ENCODE data around the gene BICDL2. TPM values are rescaled to one million over a fixed set of nuclear protein-coding genes. Genes with fewer than 3 reads are reported as not detected.
A peak's percentile ranks its signal among the peaks of the same experiment; 100 is the strongest.

Gene BICDL2
- polyA plus RNA-seq, 1 donor, result not detected

- no peak for DNase-seq
Measured at GRCh38 chr16:2981899-2982250, 54.9 kb downstream of the BICDL2 start.

- DNase-seq, result no peak
Measured at GRCh38 chr16:2981177-2981898, 55.4 kb downstream of the BICDL2 start.

- peak; percentile 95 for DNase-seq
Measured at GRCh38 chr16:2980227-2981176, 56.2 kb downstream of the BICDL2 start, which contains the start of gene PKMYT1. TSS of gene PKMYT1 (minus strand) at chr16:2980446. CDS start at chr16:2979657, 789 bp downstream.

GRCh38 chr16:2979669-2980226 is 57.0 kb downstream of the BICDL2 start:
- DNase-seq, result no peak

Other genes with a start within 250 kb of the BICDL2 start
- gene PRSS33, start 249.4 kb downstream of the BICDL2 start, polyA plus RNA-seq (ENCODE audit: insufficient read length), result not detected
- gene PRSS41, start 238.5 kb downstream of the BICDL2 start, polyA plus RNA-seq (ENCODE audit: insufficient read length), result not detected
- not detected for gene PRSS21, start 219.7 kb downstream of the BICDL2 start, polyA plus RNA-seq (ENCODE audit: insufficient read length)
- gene ZG16B, start 206.6 kb downstream of the BICDL2 start, polyA plus RNA-seq (ENCODE audit: insufficient read length), result 0.56 TPM
- not detected for gene PRSS22, start 178.8 kb downstream of the BICDL2 start, polyA plus RNA-seq (ENCODE audit: insufficient read length)
- gene FLYWCH2, start 153.7 kb downstream of the BICDL2 start, polyA plus RNA-seq (ENCODE audit: insufficient read length), result 16.1 TPM
- gene FLYWCH1, start 125.0 kb downstream of the BICDL2 start, polyA plus RNA-seq (ENCODE audit: insufficient read length), result 23.7 TPM
- 6.1 TPM for gene KREMEN2, start 72.7 kb downstream of the BICDL2 start, polyA plus RNA-seq (ENCODE audit: insufficient read length)
- gene PAQR4, start 67.6 kb downstream of the BICDL2 start, polyA plus RNA-seq (ENCODE audit: insufficient read length), result 7.0 TPM
- gene PKMYT1, start 56.5 kb downstream of the BICDL2 start, polyA plus RNA-seq (ENCODE audit: insufficient read length), result 11.4 TPM
- 2.2 TPM for gene CLDN9, start 24.0 kb downstream of the BICDL2 start, polyA plus RNA-seq (ENCODE audit: insufficient read length)
- 0.32 TPM for gene CLDN6, start 18.8 kb downstream of the BICDL2 start, polyA plus RNA-seq (ENCODE audit: insufficient read length)
- gene TNFRSF12A, start 16.6 kb downstream of the BICDL2 start, polyA plus RNA-seq (ENCODE audit: insufficient read length), result 42.5 TPM
- gene HCFC1R1, start 13.0 kb downstream of the BICDL2 start, polyA plus RNA-seq (ENCODE audit: insufficient read length), result 121 TPM
- gene THOC6, start 12.9 kb downstream of the BICDL2 start, polyA plus RNA-seq (ENCODE audit: insufficient read length), result 21.8 TPM
- 2.1 TPM for gene MMP25, start 9.6 kb upstream of the BICDL2 start, polyA plus RNA-seq (ENCODE audit: insufficient read length)
- gene IL32, start 28.7 kb upstream of the BICDL2 start, polyA plus RNA-seq (ENCODE audit: insufficient read length), result 161 TPM
- gene ZSCAN10, start 62.4 kb upstream of the BICDL2 start, polyA plus RNA-seq (ENCODE audit: insufficient read length), result 0.34 TPM
- gene ZNF205, start 75.6 kb upstream of the BICDL2 start, polyA plus RNA-seq (ENCODE audit: insufficient read length), result 15.1 TPM
- gene ZNF213, start 98.1 kb upstream of the BICDL2 start, polyA plus RNA-seq (ENCODE audit: insufficient read length), result 15.5 TPM
- not detected for gene OR1F1, start 151.3 kb upstream of the BICDL2 start, polyA plus RNA-seq (ENCODE audit: insufficient read length)
- 5.9 TPM for gene ZNF200, start 198.2 kb upstream of the BICDL2 start, polyA plus RNA-seq (ENCODE audit: insufficient read length)
- 0.40 TPM for gene MEFV, start 219.7 kb upstream of the BICDL2 start, polyA plus RNA-seq (ENCODE audit: insufficient read length)
- gene ZNF263, start 246.5 kb upstream of the BICDL2 start, polyA plus RNA-seq (ENCODE audit: insufficient read length), result 28.4 TPM

Measured in hindlimb muscle (tissue), 1 donor.